CD8-positive, alpha-beta memory T cell (primary cell): ENCODE measurements around the gene KCNA1. TPM values are rescaled to one million over a fixed set of nuclear protein-coding genes. Genes with fewer than 3 reads are reported as not detected.
A peak's percentile ranks its signal among the peaks of the same experiment; 100 is the strongest.

ENCODE experiments used
- CTCF ChIA-PET: fragments of 350-600 bp; sonication (Branson Sonifier 250); formaldehyde crosslinking; loops from one replicate; lab custom pipeline; 2021; ENCODE audit warnings: antibody characterized with exemption; lab: Charles Lee
- POLR2A ChIA-PET: fragments of 350-600 bp; sonication (Branson Sonifier 250); formaldehyde crosslinking; loops from one replicate; lab custom pipeline; 2021; ENCODE audit warnings: antibody characterized with exemption; lab: Charles Lee
- DNase-seq, 5 donors: peaks; one replicate each; pipeline versions ENCODE4 v3.0.0 to v3.0.0-alpha.2; 2020 to 2022; ENCODE audit warnings: mixed read lengths in 1 of 5
- H3K27ac ChIP-seq: one replicate; pipeline ENCODE4 v1.7.0; 2013; ENCODE audit warnings: low read depth, mild to moderate bottlenecking, low read length, moderate library complexity
- H3K27me3 ChIP-seq: 2 replicates; pipeline ENCODE4 v1.7.0; 2013; ENCODE audit warnings: low read length, mild to moderate bottlenecking; ENCODE audit not compliant: insufficient read depth, poor library complexity, severe bottlenecking
- H3K36me3 ChIP-seq: 2 replicates; pipeline ENCODE4 v1.7.0; 2013; ENCODE audit warnings: mild to moderate bottlenecking, low read length, moderate library complexity; ENCODE audit not compliant: insufficient read depth
- H3K4me1 ChIP-seq: 2 replicates; pipeline ENCODE4 v1.7.0; 2013; ENCODE audit warnings: mild to moderate bottlenecking, low read length, moderate library complexity; ENCODE audit not compliant: insufficient read depth
- H3K4me3 ChIP-seq: 2 replicates; pipeline ENCODE4 v1.7.0; 2013; ENCODE audit warnings: mild to moderate bottlenecking, low read length
- H3K9me3 ChIP-seq: 2 replicates; pipeline ENCODE4 v1.7.0; 2013; ENCODE audit warnings: mild to moderate bottlenecking, low read length
- H3K27ac Mint-ChIP-seq, 8 donors: one replicate each; pipeline ENCODE4 v1.8.0; 2020 to 2021; ENCODE audit warnings: mixed read lengths in 8 of 8, mild to moderate bottlenecking in 6 of 8, inconsistent platforms in 3 of 8, moderate library complexity in 3 of 8
- H3K27me3 Mint-ChIP-seq, 2 donors: one replicate each; pipeline ENCODE4 v1.8.0; 2020 to 2021; ENCODE audit warnings: mixed read lengths in 2 of 2, mild to moderate bottlenecking in 1 of 2, moderate library complexity in 1 of 2
- H3K36me3 Mint-ChIP-seq, 3 donors: one replicate each; pipeline ENCODE4 v1.8.0; 2020 to 2021; ENCODE audit warnings: mixed read lengths in 3 of 3, inconsistent platforms in 1 of 3, mild to moderate bottlenecking in 1 of 3
- H3K4me1 Mint-ChIP-seq, 3 donors: one replicate each; pipeline ENCODE4 v1.8.0; 2020 to 2021; ENCODE audit warnings: mixed read lengths in 3 of 3, inconsistent platforms in 1 of 3, mild to moderate bottlenecking in 1 of 3
- H3K4me3 Mint-ChIP-seq, 7 donors: one replicate each; pipeline ENCODE4 v1.8.0; 2020 to 2021; ENCODE audit warnings: mixed read lengths in 7 of 7, mild to moderate bottlenecking in 6 of 7, moderate library complexity in 4 of 7, inconsistent platforms in 2 of 7
- H3K9me3 Mint-ChIP-seq, 5 donors: one replicate each; pipeline ENCODE4 v1.8.0; 2020 to 2022; ENCODE audit warnings: mixed read lengths in 5 of 5, mild to moderate bottlenecking in 3 of 5, moderate library complexity in 2 of 5, inconsistent platforms in 1 of 5
- polyA plus RNA-seq: library from polyadenylated mRNA; unstranded; fragments of 300-500 nt; fragmentation: Illumina TruSeq; gene quantifications from one replicate; pipeline ENCODE4 v1.2.3, GENCODE V29; 2021
- total RNA-seq, 2 experiments: library from RNA; stranded (reverse); gene quantifications; one replicate each; pipeline ENCODE4 v1.2.3, GENCODE V29; 2021

KCNA1 gene
- total RNA-seq: not detected
- polyA plus RNA-seq: not detected

DNA sequence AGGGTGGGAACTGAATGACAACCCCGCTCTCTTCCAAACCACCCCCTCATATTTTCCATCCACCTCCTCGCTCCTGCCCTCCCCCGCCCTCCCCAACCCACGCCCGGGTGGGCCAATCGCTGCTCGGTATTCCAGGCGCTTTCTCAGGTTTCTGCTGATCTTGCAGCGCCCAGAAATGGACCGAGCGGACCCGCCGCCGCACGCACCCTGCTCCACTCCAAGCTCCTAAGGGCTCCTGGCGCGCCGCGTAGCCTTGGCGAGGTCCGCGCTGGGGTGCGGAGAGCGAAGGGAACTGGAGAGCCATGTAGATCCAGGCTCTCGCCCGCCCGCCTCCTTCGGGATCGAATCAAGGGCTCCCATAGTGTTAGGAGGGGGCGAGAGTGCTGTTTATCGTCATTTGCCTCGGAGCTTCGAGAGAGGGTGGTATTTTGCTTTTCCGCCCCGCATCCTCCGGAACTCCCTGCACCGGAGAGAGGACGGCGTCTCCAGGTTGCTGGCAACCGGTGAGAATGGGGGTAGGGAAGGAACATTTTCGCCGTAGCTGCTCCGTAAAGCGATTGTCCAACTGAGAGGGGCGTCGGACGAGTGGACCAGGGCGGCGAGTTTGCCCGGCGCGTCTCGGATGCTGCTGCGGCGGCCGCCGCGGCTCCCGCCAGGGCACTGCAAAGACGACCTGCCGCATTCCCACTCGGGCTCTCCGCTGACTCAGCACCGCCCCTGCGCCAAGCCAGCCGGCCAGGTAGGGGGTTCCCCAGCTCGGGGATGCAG is at the start of gene KCNA1:
Gene KCNA1 (plus strand): TSS at position 172 of the 768 bp plus-strand sequence. CDS start 1,474 bp downstream, outside the sequence.
- Mint-ChIP-seq H3K4me3 (peak within 1 kb of the TSS; percentile 86 to 93 (median 89)), H3K36me3 (peaks cover 0 to 4% (median 0%) of the 10 kb centered on the region in 3 donors), H3K9me3 (peaks cover 0 to 6% (median 0%) of the 10 kb centered on the region in 5 donors), H3K27ac (no peak within 1 kb of the TSS), H3K27me3 (peaks cover 28 to 50% of the 10 kb centered on the region in 2 donors), H3K4me1 (peaks cover 17 to 31% (median 20%) of the 10 kb centered on the region in 3 donors)
- DNase-seq: no peak
- ChIA-PET POLR2A (no interaction called here), CTCF (no interaction called here)
- Histone ChIP-seq H3K9me3 (no peaks in the 10 kb centered on the region), H3K36me3 (no peaks in the 10 kb centered on the region), H3K4me1 (peaks cover 8% of the 10 kb centered on the region), H3K27me3 (peaks cover 40% of the 10 kb centered on the region), H3K4me3 (peak within 1 kb of the TSS; percentile 37), H3K27ac (no peak within 1 kb of the TSS)

DNA sequence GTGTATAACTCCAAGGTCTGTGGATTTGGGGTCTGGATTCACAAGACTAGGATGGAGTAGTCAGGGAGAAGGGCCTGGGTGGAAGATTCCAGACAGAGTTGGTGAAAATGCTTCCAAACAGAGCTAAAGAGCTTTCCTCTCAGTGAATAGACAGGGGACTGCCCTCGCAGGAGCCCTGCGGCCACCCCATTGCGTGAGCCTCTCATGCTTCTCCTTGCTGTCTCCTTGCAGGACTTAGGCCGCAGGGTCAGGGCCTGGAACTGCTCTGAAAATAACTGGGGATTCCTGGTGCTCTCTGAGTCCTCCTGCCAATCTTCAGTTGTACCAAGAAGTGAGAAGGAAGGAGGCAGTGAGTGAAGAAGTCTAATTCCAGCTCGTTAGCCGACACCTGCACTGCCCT is 49.0 kb upstream of the KCNA1 start:
- Histone ChIP-seq H3K4me1 (peaks cover 8% of the 10 kb centered on the region), H3K4me3 (no peak overlapping the region), H3K9me3 (no peaks in the 10 kb centered on the region), H3K27me3 (no peaks in the 10 kb centered on the region), H3K36me3 (no peaks in the 10 kb centered on the region), H3K27ac (no peak overlapping the region)
- no peak for DNase-seq
- no peak overlapping the region for H3K4me3 Mint-ChIP-seq
- ChIA-PET POLR2A (no interaction called here), CTCF (no interaction called here)
- no peaks in the 10 kb centered on the region for H3K36me3 Mint-ChIP-seq
- H3K9me3 Mint-ChIP-seq: no peaks in the 10 kb centered on the region
- H3K27me3 Mint-ChIP-seq: peaks cover 15 to 47% of the 10 kb centered on the region in 2 donors
- peaks cover 13 to 17% (median 15%) of the 10 kb centered on the region in 3 donors for H3K4me1 Mint-ChIP-seq
- H3K27ac Mint-ChIP-seq: no peak overlapping the region

DNA sequence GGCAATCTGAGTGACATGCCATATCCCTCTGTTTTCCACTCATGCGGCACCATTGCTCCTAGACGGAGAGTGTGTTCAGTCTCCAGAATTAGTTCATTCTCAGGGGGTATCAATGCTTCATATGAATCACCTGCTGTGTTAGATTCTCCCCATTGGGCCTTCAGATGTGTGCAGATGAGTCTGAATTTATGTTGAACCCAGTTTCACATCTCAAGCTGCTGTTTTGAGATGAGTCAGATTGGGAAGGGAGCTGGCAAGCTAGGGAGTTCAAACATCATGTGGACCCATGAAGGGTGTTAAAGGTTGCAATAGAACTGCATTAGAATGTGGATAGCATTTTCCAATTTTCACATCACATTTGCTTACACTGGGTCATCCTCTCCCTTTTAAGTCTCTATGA is 46.9 kb upstream of the KCNA1 start:
- no peaks in the 10 kb centered on the region for H3K9me3 Mint-ChIP-seq
- H3K4me3 Mint-ChIP-seq: no peak overlapping the region
- Histone ChIP-seq H3K9me3 (no peaks in the 10 kb centered on the region), H3K27ac (no peak overlapping the region), H3K4me3 (no peak overlapping the region), H3K4me1 (peaks cover 4% of the 10 kb centered on the region), H3K27me3 (no peaks in the 10 kb centered on the region), H3K36me3 (no peaks in the 10 kb centered on the region)
- H3K27me3 Mint-ChIP-seq: peaks cover 25 to 59% of the 10 kb centered on the region in 2 donors
- H3K36me3 Mint-ChIP-seq: no peaks in the 10 kb centered on the region
- ChIA-PET POLR2A (no interaction called here), CTCF (no interaction called here)
- no peak overlapping the region for H3K27ac Mint-ChIP-seq
- H3K4me1 Mint-ChIP-seq: peaks cover 4 to 11% (median 5%) of the 10 kb centered on the region in 3 donors
- no peak for DNase-seq

DNA sequence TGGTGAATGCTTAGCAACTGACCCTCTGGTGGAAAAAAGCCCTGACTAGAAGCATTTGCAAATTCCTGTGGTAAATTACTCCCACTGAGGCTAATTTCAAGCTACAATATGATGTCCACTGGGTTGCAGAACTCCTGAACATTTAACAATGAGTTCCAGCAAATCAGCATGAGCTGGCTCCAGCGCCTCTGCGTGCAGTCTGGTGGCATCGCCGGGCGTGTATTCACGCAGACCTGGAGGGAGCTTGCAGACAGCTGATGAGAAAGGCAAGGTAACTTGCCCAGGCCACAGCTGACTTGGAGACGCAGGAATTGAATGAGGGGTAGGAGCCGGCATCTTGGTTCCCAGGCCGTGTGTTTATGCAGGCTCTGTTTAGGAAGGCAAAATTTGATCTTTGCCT is 45.1 kb upstream of the KCNA1 start:
- Histone ChIP-seq H3K9me3 (no peaks in the 10 kb centered on the region), H3K27me3 (no peaks in the 10 kb centered on the region), H3K4me1 (no peaks in the 10 kb centered on the region), H3K27ac (no peak overlapping the region), H3K4me3 (no peak overlapping the region), H3K36me3 (no peaks in the 10 kb centered on the region)
- Mint-ChIP-seq H3K27ac (no peak overlapping the region), H3K4me1 (no peaks in the 10 kb centered on the region), H3K9me3 (no peaks in the 10 kb centered on the region), H3K27me3 (peaks cover 18 to 53% of the 10 kb centered on the region in 2 donors), H3K4me3 (no peak overlapping the region), H3K36me3 (no peaks in the 10 kb centered on the region)
- no peak for DNase-seq
- CTCF ChIA-PET: interaction anchor here (1.1 to 1.3 kb wide), 2 partner anchors 9 to 15 kb away, joined by 4 to 6 read pairs; no protein-coding TSS in a partner anchor
- POLR2A ChIA-PET: no interaction called here

DNA sequence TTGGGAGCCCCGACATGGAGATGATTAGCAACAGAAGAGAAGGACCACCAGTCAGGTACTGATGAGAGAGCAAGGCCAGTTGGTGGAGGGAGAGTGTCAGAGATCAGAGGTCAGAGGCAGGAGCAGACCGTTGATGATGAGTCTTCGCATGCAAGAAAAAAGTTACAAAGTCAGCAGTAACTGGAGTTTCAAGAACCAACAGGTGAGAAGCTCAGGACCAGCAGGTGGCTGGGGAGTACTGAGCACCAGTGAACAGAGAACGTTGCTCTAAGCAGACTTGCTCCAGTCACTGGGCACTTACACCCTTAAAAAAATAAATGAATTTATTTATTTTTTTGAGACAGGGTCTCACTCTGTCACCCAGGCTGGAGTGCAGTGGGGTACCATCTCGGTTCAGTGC is 44.5 kb upstream of the KCNA1 start:
- H3K36me3 Mint-ChIP-seq: no peaks in the 10 kb centered on the region
- H3K36me3 ChIP-seq: no peaks in the 10 kb centered on the region
- no peak overlapping the region for H3K27ac ChIP-seq
- POLR2A ChIA-PET: no interaction called here
- no peaks in the 10 kb centered on the region for H3K4me1 Mint-ChIP-seq
- no peaks in the 10 kb centered on the region for H3K4me1 ChIP-seq
- H3K27ac Mint-ChIP-seq: no peak overlapping the region
- CTCF ChIA-PET: interaction anchor here (0.9 to 2.6 kb wide), 2 partner anchors 9 to 14 kb away, joined by 3 to 18 read pairs; no protein-coding TSS in a partner anchor
- no peaks in the 10 kb centered on the region for H3K27me3 ChIP-seq
- H3K4me3 Mint-ChIP-seq: no peak overlapping the region
- peaks cover 19 to 50% of the 10 kb centered on the region in 2 donors for H3K27me3 Mint-ChIP-seq
- H3K4me3 ChIP-seq: no peak overlapping the region
- no peaks in the 10 kb centered on the region for H3K9me3 Mint-ChIP-seq
- no peaks in the 10 kb centered on the region for H3K9me3 ChIP-seq
- no peak for DNase-seq

DNA sequence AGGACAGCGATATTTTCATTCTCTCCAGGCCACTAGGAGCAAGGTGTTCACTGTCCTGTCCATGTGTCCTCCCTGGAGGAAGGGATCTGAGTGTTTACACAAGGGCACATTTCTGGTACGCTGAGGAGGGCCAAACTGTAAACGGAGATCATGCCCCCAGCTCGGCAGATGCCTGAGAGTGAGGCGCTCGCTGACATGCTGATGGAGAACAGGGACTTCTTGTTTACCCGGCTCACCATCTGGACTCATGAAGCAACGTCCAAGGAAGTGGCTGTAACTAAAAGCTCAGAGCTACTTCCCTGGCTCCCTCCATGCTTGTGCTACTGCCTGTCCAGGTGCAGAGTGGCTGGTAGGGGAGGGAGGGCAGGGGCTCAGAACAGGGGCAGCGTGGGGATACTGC is 43.4 kb upstream of the KCNA1 start:
- Mint-ChIP-seq H3K9me3 (no peaks in the 10 kb centered on the region), H3K4me1 (no peaks in the 10 kb centered on the region), H3K27me3 (peaks cover 20 to 53% of the 10 kb centered on the region in 2 donors), H3K4me3 (no peak overlapping the region), H3K36me3 (no peaks in the 10 kb centered on the region), H3K27ac (no peak overlapping the region)
- no peaks in the 10 kb centered on the region for H3K36me3 ChIP-seq
- no peak for DNase-seq
- no peak overlapping the region for H3K4me3 ChIP-seq
- no peaks in the 10 kb centered on the region for H3K27me3 ChIP-seq
- H3K9me3 ChIP-seq: no peaks in the 10 kb centered on the region
- POLR2A ChIA-PET: no interaction called here
- H3K27ac ChIP-seq: no peak overlapping the region
- CTCF ChIA-PET: interaction anchor here (2.6 kb wide), 1 partner anchor 10 kb away, joined by 18 read pairs; no protein-coding TSS in a partner anchor
- H3K4me1 ChIP-seq: no peaks in the 10 kb centered on the region

DNA sequence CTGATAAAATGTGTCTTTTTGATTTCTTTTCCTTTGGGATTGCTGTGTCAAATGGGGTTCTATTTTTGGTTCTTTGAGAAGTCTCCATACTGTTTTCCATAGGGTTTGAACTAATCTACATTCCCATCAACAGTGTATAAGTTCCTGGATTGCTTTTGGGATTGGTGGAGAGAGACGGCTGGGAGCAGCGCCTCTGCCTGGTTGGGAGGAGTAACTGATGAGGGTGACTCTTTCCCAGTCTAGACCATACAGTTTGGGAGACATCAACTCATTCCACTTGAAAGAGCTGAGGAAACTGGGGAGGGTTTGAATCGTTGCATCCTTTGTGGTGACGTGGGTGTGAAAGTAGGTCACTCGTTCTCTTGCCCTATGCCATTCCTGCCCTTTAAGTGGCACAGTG is 42.3 kb upstream of the KCNA1 start:
- no peak overlapping the region for H3K4me3 Mint-ChIP-seq
- Histone ChIP-seq H3K36me3 (no peaks in the 10 kb centered on the region), H3K4me3 (no peak overlapping the region), H3K9me3 (no peaks in the 10 kb centered on the region), H3K27me3 (no peaks in the 10 kb centered on the region), H3K4me1 (no peaks in the 10 kb centered on the region), H3K27ac (no peak overlapping the region)
- H3K27me3 Mint-ChIP-seq: peaks cover 22 to 53% of the 10 kb centered on the region in 2 donors
- H3K36me3 Mint-ChIP-seq: no peaks in the 10 kb centered on the region
- no peaks in the 10 kb centered on the region for H3K4me1 Mint-ChIP-seq
- H3K27ac Mint-ChIP-seq: no peak overlapping the region
- ChIA-PET CTCF (interaction anchor here (2.6 to 4.6 kb wide), 2 partner anchors 10 to 11 kb away, joined by 18 to 31 read pairs; no protein-coding TSS in a partner anchor), POLR2A (no interaction called here)
- no peaks in the 10 kb centered on the region for H3K9me3 Mint-ChIP-seq
- no peak for DNase-seq

DNA sequence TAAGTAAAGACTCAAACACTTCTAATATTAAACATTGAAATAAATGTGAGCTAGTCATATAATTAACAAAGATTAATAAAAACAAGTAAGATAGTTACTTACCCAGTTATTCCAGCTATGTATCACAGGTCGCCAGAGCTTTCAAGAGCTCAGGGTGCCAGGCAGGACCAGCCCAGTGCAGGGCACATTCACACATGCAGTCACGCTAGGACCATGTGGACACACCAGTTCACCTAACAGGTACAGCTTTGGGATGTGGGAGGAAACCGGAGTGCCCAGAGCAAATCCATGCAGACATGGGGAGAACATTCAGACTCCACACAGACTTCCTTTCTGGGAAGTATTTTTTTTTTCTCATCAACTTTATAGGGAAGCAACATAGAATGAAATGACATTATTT is 39.3 kb upstream of the KCNA1 start:
- H3K9me3 Mint-ChIP-seq: no peaks in the 10 kb centered on the region
- no peaks in the 10 kb centered on the region for H3K36me3 Mint-ChIP-seq
- H3K4me1 Mint-ChIP-seq: no peaks in the 10 kb centered on the region
- H3K4me3 Mint-ChIP-seq: no peak overlapping the region
- Histone ChIP-seq H3K27me3 (no peaks in the 10 kb centered on the region), H3K9me3 (no peaks in the 10 kb centered on the region), H3K27ac (no peak overlapping the region), H3K4me1 (no peaks in the 10 kb centered on the region), H3K36me3 (no peaks in the 10 kb centered on the region), H3K4me3 (no peak overlapping the region)
- H3K27me3 Mint-ChIP-seq: peaks cover 25 to 40% of the 10 kb centered on the region in 2 donors
- no peak overlapping the region for H3K27ac Mint-ChIP-seq
- no peak for DNase-seq
- POLR2A ChIA-PET: no interaction called here
- CTCF ChIA-PET: interaction anchor here (4.6 kb wide), 1 partner anchor 13 kb away, joined by 31 read pairs; no protein-coding TSS in a partner anchor
